ENCODE data around the gene GPR26.
"Not testable (repeated sequence)": the region's sequence is repeated elsewhere in the genome, so short reads cannot be mapped to it uniquely, and the experiment has no call there.

GPR26 gene

GRCh38 chr10:123722351-123722750 lies 56.2 kb downstream of the GPR26 start:
- no peak for DNase-seq (ENCODE audit: low read depth, low spot score)
- in situ Hi-C loops (cut with HindIII; ENCODE audit: low sequenced_read_pairs), result no loop called here
- TF ChIP-seq CTCF (IDR thresholded peaks at IDR 0.05; ENCODE audit: low read depth, low read length), result no peak
- H3K4me3 ChIP-seq (ENCODE audit: low read depth, low read length), result no peak overlapping the region

- no peak for TF ChIP-seq CTCF (IDR thresholded peaks at IDR 0.05; ENCODE audit: low read depth, low read length)
- no peak overlapping the region for H3K4me3 ChIP-seq (ENCODE audit: low read depth, low read length)
- DNase-seq (ENCODE audit: low read depth, low spot score), result no peak
- in situ Hi-C loops (cut with HindIII; ENCODE audit: low sequenced_read_pairs), result no loop called here
Measured at GRCh38 chr10:123724747-123725146, 58.6 kb downstream of the GPR26 start.

- in situ Hi-C loops (cut with HindIII; ENCODE audit: low sequenced_read_pairs), result no loop called here
- no peak for DNase-seq (ENCODE audit: low read depth, low spot score)
- no peak overlapping the region for H3K4me3 ChIP-seq (ENCODE audit: low read depth, low read length)
- TF ChIP-seq CTCF (IDR thresholded peaks at IDR 0.05; ENCODE audit: low read depth, low read length), result no peak
Measured at GRCh38 chr10:123726381-123726780, 60.2 kb downstream of the GPR26 start.

- no peak for TF ChIP-seq CTCF (IDR thresholded peaks at IDR 0.05; ENCODE audit: low read depth, low read length)
- no peak overlapping the region for H3K4me3 ChIP-seq (ENCODE audit: low read depth, low read length)
- in situ Hi-C loops (cut with HindIII; ENCODE audit: low sequenced_read_pairs), result no loop called here
- DNase-seq (ENCODE audit: low read depth, low spot score), result no peak
Measured at GRCh38 chr10:123726836-123727235, 60.7 kb downstream of the GPR26 start.

- no peak overlapping the region for H3K4me3 ChIP-seq (ENCODE audit: low read depth, low read length)
- no peak for TF ChIP-seq CTCF (IDR thresholded peaks at IDR 0.05; ENCODE audit: low read depth, low read length)
- DNase-seq (ENCODE audit: low read depth, low spot score), result no peak
- in situ Hi-C loops (cut with HindIII; ENCODE audit: low sequenced_read_pairs), result no loop called here
Measured at GRCh38 chr10:123729523-123729922, 63.4 kb downstream of the GPR26 start.

GRCh38 chr10:123736917-123737316 lies 70.8 kb downstream of the GPR26 start:
- DNase-seq (ENCODE audit: low read depth, low spot score); H3K4me3 ChIP-seq (ENCODE audit: low read depth, low read length); in situ Hi-C loops (cut with HindIII; ENCODE audit: low sequenced_read_pairs): not testable (repeated sequence)

GRCh38 chr10:123741146-123741545 lies 75.0 kb downstream of the GPR26 start:
- TF ChIP-seq CTCF (IDR thresholded peaks at IDR 0.05; ENCODE audit: low read depth, low read length), result no peak
- no peak for DNase-seq (ENCODE audit: low read depth, low spot score)
- in situ Hi-C loops (cut with HindIII; ENCODE audit: low sequenced_read_pairs), result no loop called here
- no peak overlapping the region for H3K4me3 ChIP-seq (ENCODE audit: low read depth, low read length)

All from astrocyte of the spinal cord (primary cell).